Measurements from ENCODE around the gene SH3GL2.

SH3GL2 gene

GRCh38 chr9:17816431-17817027, 237.7 kb downstream of the SH3GL2 start:
- TF ChIP-seq SIN3A (IDR thresholded peaks at IDR 0.05; ENCODE audit: borderline replicate concordance, insufficient read depth, low read length) = no peak
- TF ChIP-seq FOXP2 (optimal IDR thresholded peaks at IDR 0.05; ENCODE audit: borderline replicate concordance, extremely low read depth, extremely low read length, insufficient read depth) = no peak
- no peak for TF ChIP-seq REST (IDR thresholded peaks at IDR 0.05; ENCODE audit: insufficient read depth in 1 of 2, low read depth in 2 of 2, low read length in 2 of 2)
- TF ChIP-seq POLR2AphosphoS5 (IDR thresholded peaks at IDR 0.05; ENCODE audit: low read depth, low read length) = no peak
- no peak for TF ChIP-seq TAF1 (IDR thresholded peaks at IDR 0.05; ENCODE audit: borderline replicate concordance, insufficient read depth, low read length)

GRCh38 chr9:17824191-17824590, 245.3 kb downstream of the SH3GL2 start:
- TF ChIP-seq FOXP2 (optimal IDR thresholded peaks at IDR 0.05; ENCODE audit: borderline replicate concordance, extremely low read depth, extremely low read length, insufficient read depth) = no peak
- no peak for TF ChIP-seq REST (IDR thresholded peaks at IDR 0.05; ENCODE audit: insufficient read depth in 1 of 2, low read depth in 2 of 2, low read length in 2 of 2)
- TF ChIP-seq POLR2AphosphoS5 (IDR thresholded peaks at IDR 0.05; ENCODE audit: low read depth, low read length) = no peak
- TF ChIP-seq TAF1 (IDR thresholded peaks at IDR 0.05; ENCODE audit: borderline replicate concordance, insufficient read depth, low read length) = no peak
- TF ChIP-seq SIN3A (IDR thresholded peaks at IDR 0.05; ENCODE audit: borderline replicate concordance, insufficient read depth, low read length) = no peak

GRCh38 chr9:17824616-17825264, 245.9 kb downstream of the SH3GL2 start:
- TF ChIP-seq REST (IDR thresholded peaks at IDR 0.05; ENCODE audit: insufficient read depth in 1 of 2, low read depth in 2 of 2, low read length in 2 of 2) = no peak
- no peak for TF ChIP-seq FOXP2 (optimal IDR thresholded peaks at IDR 0.05; ENCODE audit: borderline replicate concordance, extremely low read depth, extremely low read length, insufficient read depth)
- no peak for TF ChIP-seq SIN3A (IDR thresholded peaks at IDR 0.05; ENCODE audit: borderline replicate concordance, insufficient read depth, low read length)
- TF ChIP-seq TAF1 (IDR thresholded peaks at IDR 0.05; ENCODE audit: borderline replicate concordance, insufficient read depth, low read length) = no peak
- no peak for TF ChIP-seq POLR2AphosphoS5 (IDR thresholded peaks at IDR 0.05; ENCODE audit: low read depth, low read length)

- no peak for TF ChIP-seq TAF1 (IDR thresholded peaks at IDR 0.05; ENCODE audit: borderline replicate concordance, insufficient read depth, low read length)
These were observed 246.4 kb downstream of the SH3GL2 start for GRCh38 chr9:17825265-17825659.

- no peak for TF ChIP-seq POLR2AphosphoS5 (IDR thresholded peaks at IDR 0.05; ENCODE audit: low read depth, low read length)
- TF ChIP-seq FOXP2 (optimal IDR thresholded peaks at IDR 0.05; ENCODE audit: borderline replicate concordance, extremely low read depth, extremely low read length, insufficient read depth) = no peak
- no peak for TF ChIP-seq SIN3A (IDR thresholded peaks at IDR 0.05; ENCODE audit: borderline replicate concordance, insufficient read depth, low read length)
- TF ChIP-seq TAF1 (IDR thresholded peaks at IDR 0.05; ENCODE audit: borderline replicate concordance, insufficient read depth, low read length) = no peak
- no peak for TF ChIP-seq REST (IDR thresholded peaks at IDR 0.05; ENCODE audit: insufficient read depth in 1 of 2, low read depth in 2 of 2, low read length in 2 of 2)
These were observed 250.2 kb downstream of the SH3GL2 start for GRCh38 chr9:17829064-17829463.

Data from PFSK-1 (cell line).